ENCODE measurements around the gene CAMTA1. TPM values are rescaled to one million over a fixed set of nuclear protein-coding genes. Genes with fewer than 3 reads are reported as not detected.

CAMTA1 gene
- total and polyA plus RNA-seq, 9 of the 15 experiments (the other 6 are each of a cell fraction or from before 2014, with no cell fraction given): 43.9 to 161 (median 65.9) TPM

DNA sequence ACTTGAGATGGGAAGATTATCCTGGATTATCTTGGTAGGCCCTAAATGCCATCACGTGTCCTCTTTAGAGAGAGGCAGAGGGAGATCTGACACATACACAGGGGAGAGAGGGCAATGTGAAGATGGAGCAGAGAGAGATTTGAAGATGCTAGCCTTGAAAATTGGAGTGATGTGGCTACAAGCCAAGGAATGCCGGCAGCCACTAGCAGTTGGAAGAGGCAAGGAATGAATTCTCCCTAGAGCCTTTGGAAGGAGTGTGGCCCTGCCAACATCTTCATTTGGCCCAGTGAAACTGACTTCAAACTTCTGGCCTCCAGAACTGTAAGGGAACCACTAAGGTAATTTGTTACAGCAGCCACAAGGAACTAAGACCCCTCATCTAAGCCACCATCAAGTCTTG lies 8.9 kb upstream of the CAMTA1 start:
- Histone ChIP-seq H3K9me1 (ENCODE audit: control insufficient read depth, insufficient read depth, low read length) (no peaks in the 10 kb centered on the region), H4K20me1 (replicated peaks; ENCODE audit: control insufficient read depth, insufficient read depth, low read length) (no peaks in the 10 kb centered on the region), H3K9ac (ENCODE audit: insufficient read depth in 1 of 2, low read depth in 2 of 2, low read length in 2 of 2) (no peak overlapping the region), H3K36me3 (ENCODE audit: control insufficient read depth, insufficient read depth, low read length) (no peaks in the 10 kb centered on the region), H3K27ac (ENCODE audit: extremely low read depth, low read depth, low read length) (no peak overlapping the region), H2AFZ (ENCODE audit: low read depth, low read length) (no peak overlapping the region), H3K9me3 (replicated peaks; ENCODE audit: control insufficient read depth, insufficient read depth, low read depth, low read length) (no peaks in the 10 kb centered on the region), H3K4me2 (ENCODE audit: insufficient read depth, low read length) (no peak overlapping the region), H3K27me3 (ENCODE audit: control insufficient read depth in 2 of 2, insufficient read depth in 2 of 2, low read length in 2 of 2) (peaks cover 16 to 37% of the 10 kb centered on the region in 2 experiments), H3K4me3 (no peak overlapping the region), H3K79me2 (ENCODE audit: control insufficient read depth, insufficient read depth, low read length) (no peaks in the 10 kb centered on the region), H3K4me1 (replicated peaks in 1 of 2; ENCODE audit: control insufficient read depth in 2 of 2, insufficient read depth in 2 of 2, low read length in 2 of 2) (no peaks in the 10 kb centered on the region)
- no peak for DNase-seq (ENCODE audit: extremely low read depth in 1 of 4, low spot score in 3 of 4)
- BruUV-seq (replicated peaks): no TSS peak
- ChIA-PET CTCF (ENCODE audit: low intra/inter-chr PET ratio) (no interaction called here), POLR2A (interaction anchor here (0.6 kb wide), 1 partner anchor 33 kb away, joined by 3 read pairs; no protein-coding TSS in a partner anchor)
- ATAC-seq: no peak
- 9% methylated on average over 2 of the region's 2 CpGs for WGBS (ENCODE audit: insufficient coverage, low coverage, missing lambda C conversion rate)
- no peak for FAIRE-seq
- TF ChIP-seq DDX20 (tag; IDR thresholded peaks at IDR 0.05; ENCODE audit: low read depth) (no peak), RBM25 (IDR thresholded peaks at IDR 0.05; ENCODE audit: low read depth, low read length, severe bottlenecking) (peak; percentile 75), BCOR (IDR thresholded peaks at IDR 0.05) (peak; percentile 71; the same call in 1 of the 2 replicates), ZNF3 (CRISPR knock-in tag; IDR thresholded peaks at IDR 0.05) (no peak), IFI16 (CRISPR knock-in tag; IDR thresholded peaks at IDR 0.05) (no peak), KDM1A (IDR thresholded peaks at IDR 0.05) (peak in 1 of 2 experiments; percentile 25; a peak in 1 of 4 replicates)
- intact Hi-C loops (cut with micrococcal nuclease): loop anchor here (10.0 kb wide), 1 partner anchor 948 kb away; no protein-coding TSS in a partner anchor
- in situ Hi-C loops (cut with MboI): no loop called here

DNA sequence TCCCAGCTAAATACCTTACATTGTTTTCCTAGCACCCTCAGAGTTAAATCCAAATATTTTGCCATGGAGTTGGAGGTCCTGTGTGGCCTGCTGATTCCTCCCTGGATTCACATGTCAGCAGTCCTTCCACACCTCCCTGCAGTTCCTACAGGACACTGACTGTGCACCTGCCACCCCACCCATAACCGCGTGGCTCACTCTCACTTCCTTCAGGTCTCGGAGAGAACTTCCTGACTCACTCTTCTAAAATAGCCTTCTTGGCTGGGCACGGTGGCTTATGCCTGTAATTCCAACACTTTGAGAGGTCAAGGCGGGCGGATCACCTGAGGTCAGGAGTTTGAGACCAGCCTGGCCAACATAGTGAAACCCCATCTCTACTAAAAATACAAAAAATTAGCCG lies 8.4 kb upstream of the CAMTA1 start:
- H3K9me1 ChIP-seq (ENCODE audit: control insufficient read depth, insufficient read depth, low read length): no peaks in the 10 kb centered on the region
- ATAC-seq: peak; percentile 35; the same call in 1 of the 3 replicates

More for the DNA sequence above, 8.4 kb upstream of the CAMTA1 start:
- BruUV-seq (replicated peaks): no TSS peak
- peaks cover 15 to 33% of the 10 kb centered on the region in 2 experiments for H3K27me3 ChIP-seq (ENCODE audit: control insufficient read depth in 2 of 2, insufficient read depth in 2 of 2, low read length in 2 of 2)
- no peak overlapping the region for H2AFZ ChIP-seq (ENCODE audit: low read depth, low read length)
- no peak overlapping the region for H3K9ac ChIP-seq (ENCODE audit: insufficient read depth in 1 of 2, low read depth in 2 of 2, low read length in 2 of 2)
- no peaks in the 10 kb centered on the region for H4K20me1 ChIP-seq (replicated peaks; ENCODE audit: control insufficient read depth, insufficient read depth, low read length)
- H3K4me1 ChIP-seq (replicated peaks in 1 of 2; ENCODE audit: control insufficient read depth in 2 of 2, insufficient read depth in 2 of 2, low read length in 2 of 2): no peaks in the 10 kb centered on the region
- H3K4me3 ChIP-seq: no peak overlapping the region
- H3K79me2 ChIP-seq (ENCODE audit: control insufficient read depth, insufficient read depth, low read length): no peaks in the 10 kb centered on the region
- ChIA-PET POLR2A (no interaction called here), CTCF (ENCODE audit: low intra/inter-chr PET ratio) (no interaction called here)
- WGBS (ENCODE audit: insufficient coverage, low coverage, missing lambda C conversion rate): 9% methylated on average over 7 of the region's 7 CpGs
- DNase-seq (ENCODE audit: extremely low read depth in 1 of 4, low spot score in 3 of 4) (no peak), FAIRE-seq (no peak)
- TF ChIP-seq, protein P1, sequence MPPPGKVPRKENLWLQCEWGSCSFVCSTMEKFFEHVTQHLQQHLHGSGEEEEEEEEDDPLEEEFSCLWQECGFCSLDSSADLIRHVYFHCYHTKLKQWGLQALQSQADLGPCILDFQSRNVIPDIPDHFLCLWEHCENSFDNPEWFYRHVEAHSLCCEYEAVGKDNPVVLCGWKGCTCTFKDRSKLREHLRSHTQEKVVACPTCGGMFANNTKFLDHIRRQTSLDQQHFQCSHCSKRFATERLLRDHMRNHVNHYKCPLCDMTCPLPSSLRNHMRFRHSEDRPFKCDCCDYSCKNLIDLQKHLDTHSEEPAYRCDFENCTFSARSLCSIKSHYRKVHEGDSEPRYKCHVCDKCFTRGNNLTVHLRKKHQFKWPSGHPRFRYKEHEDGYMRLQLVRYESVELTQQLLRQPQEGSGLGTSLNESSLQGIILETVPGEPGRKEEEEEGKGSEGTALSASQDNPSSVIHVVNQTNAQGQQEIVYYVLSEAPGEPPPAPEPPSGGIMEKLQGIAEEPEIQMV (tag; conservative IDR thresholded peaks at IDR 0.05; ENCODE audit: low read depth): no peak
- TF ChIP-seq SNIP1 (IDR thresholded peaks at IDR 0.05; ENCODE audit: low read depth) (no peak), DACH1 (IDR thresholded peaks at IDR 0.05; ENCODE audit: partially characterized antibody) (no peak), BMI1 (IDR thresholded peaks at IDR 0.05; ENCODE audit: low read length) (no peak)
- no peak overlapping the region for H3K4me2 ChIP-seq (ENCODE audit: insufficient read depth, low read length)
- intact Hi-C loops (cut with micrococcal nuclease) (loop anchor here (10.0 kb wide), 1 partner anchor 948 kb away; no protein-coding TSS in a partner anchor), in situ Hi-C loops (cut with MboI) (no loop called here)
- H3K9me3 ChIP-seq (replicated peaks; ENCODE audit: control insufficient read depth, insufficient read depth, low read depth, low read length): no peaks in the 10 kb centered on the region
- H3K36me3 ChIP-seq (ENCODE audit: control insufficient read depth, insufficient read depth, low read length): no peaks in the 10 kb centered on the region
- no peak overlapping the region for H3K27ac ChIP-seq (ENCODE audit: extremely low read depth, low read depth, low read length)
